ENCODE measurements around the gene OR2G3.

Gene OR2G3

DNA sequence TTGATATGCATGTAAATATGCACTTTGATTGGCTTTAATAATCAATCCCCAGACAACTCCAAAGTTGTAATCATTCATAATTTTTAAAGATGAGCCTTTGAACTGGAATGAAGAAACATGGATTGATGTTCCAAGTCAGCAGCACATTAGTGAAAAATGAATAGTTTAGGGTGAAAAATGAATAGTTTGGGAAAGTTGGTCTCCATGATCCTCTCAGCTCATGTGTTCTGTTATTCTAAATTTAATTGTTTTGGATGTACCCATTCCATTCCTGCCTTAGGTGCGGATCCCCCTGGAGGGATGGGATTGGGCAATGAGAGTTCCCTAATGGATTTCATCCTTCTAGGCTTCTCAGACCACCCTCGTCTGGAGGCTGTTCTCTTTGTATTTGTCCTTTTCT is at the start of gene OR2G3:
Gene OR2G3 (plus strand): TSS at position 301 of the 400 bp plus-strand sequence. CDS start 0 bp downstream, at position 301.
- no peak for DNase-seq (ENCODE audit: low read depth)

GRCh38 chr1:247557926-247558674 is 47.3 kb upstream of the OR2G3 start:
- DNase-seq (ENCODE audit: low read depth): no peak

GRCh38 chr1:247561711-247562110 is 43.7 kb upstream of the OR2G3 start:
- no peak for DNase-seq (ENCODE audit: low read depth)

DNA sequence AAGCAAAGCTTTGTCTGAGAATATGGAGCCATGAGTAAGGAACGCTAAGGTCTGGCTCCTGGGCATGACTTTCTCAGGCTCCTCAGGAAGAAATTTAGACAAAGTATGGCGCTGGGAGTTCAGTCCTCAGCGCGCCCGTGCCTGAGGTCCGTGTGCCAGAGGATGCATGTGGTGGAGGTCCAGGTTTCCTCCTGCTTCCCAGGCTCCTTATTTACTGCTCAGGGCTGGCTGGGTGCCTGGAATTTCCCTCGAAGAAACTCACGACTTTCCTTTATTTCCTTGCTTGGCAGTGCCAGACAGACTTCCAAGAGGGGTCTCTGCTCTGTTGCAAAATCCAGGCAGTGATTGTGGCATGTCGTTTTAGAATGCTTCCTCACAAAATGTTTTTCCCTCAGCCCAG is 43.2 kb upstream of the OR2G3 start:
- DNase-seq (ENCODE audit: low read depth): no peak

GRCh38 chr1:247574236-247574635 is 31.1 kb upstream of the OR2G3 start:
- no peak for DNase-seq (ENCODE audit: low read depth)

DNA sequence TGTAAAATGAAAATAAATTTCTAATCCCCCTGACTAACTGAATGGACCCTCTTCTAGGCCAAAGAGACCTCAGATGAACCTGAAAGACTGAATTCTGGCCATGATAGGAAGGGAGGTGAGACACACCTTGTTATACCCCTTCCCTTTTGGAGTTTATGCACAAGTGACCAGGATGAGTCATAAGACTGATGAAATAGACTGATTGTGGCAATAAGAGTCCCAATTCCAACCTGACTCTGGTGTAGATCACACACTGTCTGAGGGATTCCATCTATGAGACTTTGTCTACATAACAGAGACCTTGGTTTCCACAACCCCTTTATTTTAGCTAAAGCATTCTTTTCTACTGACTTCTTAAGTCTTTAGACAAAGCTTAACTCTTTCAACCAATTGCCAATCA is 30.7 kb upstream of the OR2G3 start:
- DNase-seq (ENCODE audit: low read depth): no peak

DNA sequence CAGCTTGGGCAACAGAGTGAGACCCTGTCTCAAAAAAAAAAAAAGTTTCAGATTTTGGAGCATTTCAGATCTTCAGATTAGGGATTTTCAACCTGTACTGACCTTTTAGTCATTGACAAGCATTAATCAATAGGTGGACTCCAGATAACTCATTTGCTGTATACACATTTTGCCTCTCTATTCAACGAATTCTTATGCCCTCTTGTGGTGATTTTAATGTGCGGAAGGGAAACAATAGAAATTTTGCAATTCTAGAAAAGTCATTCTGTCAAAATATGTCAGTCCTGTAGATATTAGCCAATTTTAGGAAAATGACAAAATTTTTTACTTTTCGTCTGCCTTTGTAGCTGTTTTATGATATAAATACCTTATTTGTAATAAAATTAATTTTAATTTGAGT is 28.9 kb upstream of the OR2G3 start:
- DNase-seq (ENCODE audit: low read depth): no peak

- DNase-seq (ENCODE audit: low read depth): no peak
Observed at GRCh38 chr1:247578946-247579460, 26.4 kb upstream of the OR2G3 start.

DNA sequence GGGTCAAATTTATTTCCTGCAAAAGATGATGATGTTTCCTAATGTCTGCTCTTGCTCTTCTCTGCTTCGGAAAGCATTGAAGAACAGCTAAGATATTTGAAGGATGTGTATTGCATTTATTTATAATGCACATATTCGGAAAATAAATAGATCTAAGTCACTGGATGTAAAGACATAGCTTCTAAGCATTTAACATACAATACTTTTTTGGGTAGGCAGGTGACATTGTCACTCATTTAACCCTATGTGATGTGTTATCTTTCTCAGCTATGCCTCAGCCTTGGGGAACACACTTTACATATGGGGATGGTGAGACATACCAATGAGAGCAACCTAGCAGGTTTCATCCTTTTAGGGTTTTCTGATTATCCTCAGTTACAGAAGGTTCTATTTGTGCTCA is 17.3 kb upstream of the OR2G3 start, which contains the start of gene OR2G2:
Gene OR2G2 (plus strand): TSS at position 301 of the 400 bp plus-strand sequence. CDS start 0 bp downstream, at position 301.
- DNase-seq (ENCODE audit: low read depth): no peak

GRCh38 chr1:247613405-247613804 is 8.0 kb downstream of the OR2G3 start:
- DNase-seq (ENCODE audit: low read depth): no peak

GRCh38 chr1:247614625-247615024 is 9.2 kb downstream of the OR2G3 start:
- DNase-seq (ENCODE audit: low read depth): no peak

DNA sequence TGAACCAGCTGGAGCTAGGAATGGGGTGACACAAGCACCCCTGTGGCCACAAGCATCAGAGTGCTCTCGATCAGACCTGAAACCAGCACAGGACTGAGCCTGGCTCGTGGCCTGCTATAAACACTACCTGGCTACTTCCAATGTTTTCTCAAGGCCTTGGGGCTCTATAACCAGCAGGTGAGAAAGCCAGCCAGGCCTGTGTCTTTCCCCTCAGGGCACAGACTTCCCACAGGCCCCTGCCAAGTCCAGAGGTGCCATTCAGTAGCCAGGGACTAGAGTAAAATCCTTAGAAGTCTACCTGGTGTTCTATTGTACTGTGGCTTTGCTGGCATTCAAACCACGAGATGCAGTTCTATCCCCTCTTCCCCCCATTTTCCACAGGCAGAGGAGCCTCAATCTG is 22.6 kb downstream of the OR2G3 start:
- DNase-seq (ENCODE audit: low read depth): no peak

DNA sequence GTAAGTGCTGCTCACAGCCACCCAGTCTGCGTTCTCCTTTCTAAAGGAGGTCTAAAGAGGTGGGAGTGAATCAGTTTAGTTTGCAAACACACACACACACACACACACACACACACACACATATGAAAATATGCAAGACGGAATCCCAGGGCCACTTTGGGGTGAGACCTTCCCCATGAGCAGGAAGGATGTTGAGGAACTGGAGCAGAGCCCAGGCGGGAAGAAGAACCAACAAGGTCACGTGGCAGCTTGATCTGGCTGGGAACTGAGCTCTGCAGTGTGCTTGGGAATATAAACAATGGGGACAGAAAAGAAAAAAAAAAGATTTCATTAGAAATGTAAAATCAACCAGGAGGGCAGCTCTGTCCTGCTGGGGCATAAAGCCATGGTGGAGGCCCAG is 32.6 kb downstream of the OR2G3 start:
- no peak for DNase-seq (ENCODE audit: low read depth)

- DNase-seq (ENCODE audit: low read depth): no peak
Observed at GRCh38 chr1:247638781-247639180, 33.4 kb downstream of the OR2G3 start.

GRCh38 chr1:247639381-247639981 is 34.1 kb downstream of the OR2G3 start:
- no peak for DNase-seq (ENCODE audit: low read depth)

GRCh38 chr1:247642742-247643141 is 37.4 kb downstream of the OR2G3 start:
- no peak for DNase-seq (ENCODE audit: low read depth)

GRCh38 chr1:247646867-247647266 is 41.5 kb downstream of the OR2G3 start:
- no peak for DNase-seq (ENCODE audit: low read depth)

DNA sequence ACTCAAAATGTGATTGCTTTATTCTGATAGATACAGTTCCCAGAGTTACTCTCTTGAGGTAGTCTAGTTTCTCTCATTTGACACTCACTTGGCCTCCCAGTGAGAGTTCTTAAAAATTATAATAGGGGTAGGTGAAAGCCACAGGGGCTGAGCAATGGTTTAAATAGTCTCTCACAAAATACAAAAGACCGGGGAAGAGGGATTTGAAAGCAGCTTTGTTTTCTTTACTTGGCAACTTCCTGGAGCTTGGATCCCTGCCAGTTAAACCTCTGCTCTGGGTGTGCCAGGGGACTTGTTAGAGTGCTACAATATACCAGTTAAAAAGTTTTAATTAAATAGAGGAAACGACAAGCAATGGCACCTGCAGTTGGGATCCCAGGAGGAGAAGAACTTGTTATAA is 42.5 kb downstream of the OR2G3 start:
- DNase-seq (ENCODE audit: low read depth): no peak

DNA sequence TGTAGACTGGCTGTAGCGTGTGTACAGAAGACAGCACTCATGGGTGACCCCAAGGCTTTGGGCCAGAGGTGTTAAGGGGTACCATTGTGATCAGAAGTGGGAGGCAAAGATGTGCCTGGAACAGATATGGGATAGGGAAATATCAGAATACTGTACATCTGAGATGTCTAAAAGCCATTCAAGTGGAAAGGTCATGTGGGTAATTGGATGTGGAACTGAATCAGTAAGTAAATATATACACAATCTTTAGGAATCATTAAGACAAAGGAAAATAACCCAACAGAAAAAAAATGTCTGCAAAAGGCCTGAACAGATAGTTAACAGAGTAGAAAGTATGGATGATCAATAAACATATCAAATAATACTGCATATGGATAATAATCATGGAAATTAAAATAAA is 47.7 kb downstream of the OR2G3 start:
- no peak for DNase-seq (ENCODE audit: low read depth)
